Measurements from ENCODE around the gene NOPCHAP1.
"Not testable (repeated sequence)": the region's sequence is repeated elsewhere in the genome, so short reads cannot be mapped to it uniquely, and the experiment has no call there.

Gene NOPCHAP1

GRCh38 chr12:104964856-104965205 is 21.3 kb upstream of the NOPCHAP1 start:
- DNase-seq (ENCODE audit: low read depth) = no peak

- no peak for DNase-seq (ENCODE audit: low read depth)
Observed at GRCh38 chr12:104966677-104967076, 19.4 kb upstream of the NOPCHAP1 start.

GRCh38 chr12:104969343-104969742 is 16.8 kb upstream of the NOPCHAP1 start:
- DNase-seq (ENCODE audit: low read depth) = no peak

GRCh38 chr12:104971306-104971705 is 14.8 kb upstream of the NOPCHAP1 start:
- DNase-seq (ENCODE audit: low read depth) = no peak

- no peak for DNase-seq (ENCODE audit: low read depth)
Observed at GRCh38 chr12:104973250-104973649, 12.9 kb upstream of the NOPCHAP1 start.

- no peak for DNase-seq (ENCODE audit: low read depth)
Observed at GRCh38 chr12:104974626-104975290, 11.4 kb upstream of the NOPCHAP1 start.

- no peak for DNase-seq (ENCODE audit: low read depth)
Observed at GRCh38 chr12:104975587-104976343, 10.4 kb upstream of the NOPCHAP1 start.

- no peak for DNase-seq (ENCODE audit: low read depth)
Observed at GRCh38 chr12:104976703-104977102, 9.4 kb upstream of the NOPCHAP1 start.

GRCh38 chr12:104977688-104978087 is 8.4 kb upstream of the NOPCHAP1 start:
- DNase-seq (ENCODE audit: low read depth) = not testable (repeated sequence)

- no peak for DNase-seq (ENCODE audit: low read depth)
Observed at GRCh38 chr12:104985206-104985605, 910 bp upstream of the NOPCHAP1 start.

GRCh38 chr12:104990950-104991349 is 4.8 kb downstream of the NOPCHAP1 start:
- DNase-seq (ENCODE audit: low read depth) = no peak

- DNase-seq (ENCODE audit: low read depth) = no peak
Observed at GRCh38 chr12:104991565-104992128, 5.5 kb downstream of the NOPCHAP1 start.

- DNase-seq (ENCODE audit: low read depth) = no peak
Observed at GRCh38 chr12:104994336-104994735, 8.2 kb downstream of the NOPCHAP1 start.

GRCh38 chr12:104997541-104997940 is 11.4 kb downstream of the NOPCHAP1 start:
- no peak for DNase-seq (ENCODE audit: low read depth)

GRCh38 chr12:104998423-104999346 is 12.6 kb downstream of the NOPCHAP1 start:
- no peak for DNase-seq (ENCODE audit: low read depth)

- no peak for DNase-seq (ENCODE audit: low read depth)
Observed at GRCh38 chr12:104999347-104999685, 13.2 kb downstream of the NOPCHAP1 start.

GRCh38 chr12:105001476-105001875 is 15.4 kb downstream of the NOPCHAP1 start:
- DNase-seq (ENCODE audit: low read depth) = no peak

- DNase-seq (ENCODE audit: low read depth) = no peak
Observed at GRCh38 chr12:105013892-105014291, 27.8 kb downstream of the NOPCHAP1 start.

- DNase-seq (ENCODE audit: low read depth) = no peak
Observed at GRCh38 chr12:105014603-105015002, 28.5 kb downstream of the NOPCHAP1 start.

- no peak for DNase-seq (ENCODE audit: low read depth)
Observed at GRCh38 chr12:105015543-105015942, 29.4 kb downstream of the NOPCHAP1 start.

- DNase-seq (ENCODE audit: low read depth) = no peak
Observed at GRCh38 chr12:105018012-105018411, 31.9 kb downstream of the NOPCHAP1 start.

GRCh38 chr12:105018776-105019175 is 32.7 kb downstream of the NOPCHAP1 start:
- DNase-seq (ENCODE audit: low read depth) = no peak

All from T-helper 22 cell (primary cell).